ENCODE results near the gene CHIA. TPM values are rescaled to one million over a fixed set of nuclear protein-coding genes. Genes with fewer than 3 reads are reported as not detected.

The CHIA gene
- polyA plus RNA-seq, 1 experiment: not detected

- Histone ChIP-seq H3K9me3 (ENCODE audit: control insufficient read depth, insufficient read depth, low read length) (no peaks in the 10 kb centered on the region), H3K27me3 (ENCODE audit: control insufficient read depth, insufficient read depth, low read length) (peaks cover 2% of the 10 kb centered on the region), H3K27ac (ENCODE audit: low read depth, low read length) (no peak overlapping the region), H3K4me3 (ENCODE audit: low read depth, low read length) (no peak overlapping the region)
- POLR2A ChIA-PET: no interaction called here
- no peak for TF ChIP-seq CTCF (IDR thresholded peaks at IDR 0.05; ENCODE audit: low read depth, low read length)
- CTCF ChIA-PET: interaction anchor here (1.0 kb wide), 1 partner anchor 338 kb away, joined by 3 read pairs; no protein-coding TSS in a partner anchor
- no peak for DNase-seq (ENCODE audit: low read depth, low spot score)
These were observed 78.5 kb downstream of the CHIA start for GRCh38 chr1:111369177-111369576.

- CTCF ChIA-PET: interaction anchor here (1.0 kb wide), 1 partner anchor 339 kb away, joined by 3 read pairs; no protein-coding TSS in a partner anchor
- POLR2A ChIA-PET: no interaction called here
These were observed 79.0 kb downstream of the CHIA start for GRCh38 chr1:111369645-111370044.

More at GRCh38 chr1:111369645-111370044, 79.0 kb downstream of the CHIA start:
- Histone ChIP-seq H3K27ac (ENCODE audit: low read depth, low read length) (no peak overlapping the region), H3K9me3 (ENCODE audit: control insufficient read depth, insufficient read depth, low read length) (no peaks in the 10 kb centered on the region), H3K27me3 (ENCODE audit: control insufficient read depth, insufficient read depth, low read length) (peaks cover 2% of the 10 kb centered on the region), H3K4me3 (ENCODE audit: low read depth, low read length) (no peak overlapping the region)
- no peak for DNase-seq (ENCODE audit: low read depth, low spot score)
- no peak for TF ChIP-seq CTCF (IDR thresholded peaks at IDR 0.05; ENCODE audit: low read depth, low read length)

Small RNA genes within 50 kb of the gene (small RNA-seq; reads per million reads assigned to genes)
- not detected for gene AL356387.2 (ENCODE audit: insufficient read length, low read depth)

Other genes starting within 250 kb of the CHIA start
- 73.7 and 86.5 TPM in 2 replicates for gene DRAM2, start 150.8 kb upstream of the CHIA start, polyA plus RNA-seq (2011; rRNA removed)
- gene CEPT1, start 150.6 kb upstream of the CHIA start, polyA plus RNA-seq (2011; rRNA removed): 22.6 and 28.6 TPM in 2 replicates
- gene DENND2D, start 90.2 kb upstream of the CHIA start, polyA plus RNA-seq (2011; rRNA removed): 1.3 and 1.4 TPM in 2 replicates
- gene CHI3L2, start 63.1 kb upstream of the CHIA start, polyA plus RNA-seq (2011; rRNA removed): 0.86 and 1.0 TPM in 2 replicates
- gene OVGP1, start 136.9 kb downstream of the CHIA start, polyA plus RNA-seq (2011; rRNA removed): 0.94 and 0.99 TPM in 2 replicates
- 80.9 and 86.9 TPM in 2 replicates for gene WDR77, start 158.4 kb downstream of the CHIA start, polyA plus RNA-seq (2011; rRNA removed)
- gene ATP5PB, start 158.6 kb downstream of the CHIA start, polyA plus RNA-seq (2011; rRNA removed): 425 and 519 TPM in 2 replicates
- gene C1orf162, start 183.1 kb downstream of the CHIA start, polyA plus RNA-seq (2011; rRNA removed): 0.27 and 0.32 TPM in 2 replicates
- gene ADORA3, start 212.8 kb downstream of the CHIA start, polyA plus RNA-seq (2011; rRNA removed): not detected in 2 replicates
- 0.11 TPM in 1 of 2 replicates, not detected in the other for gene TMIGD3, start 212.8 kb downstream of the CHIA start, polyA plus RNA-seq (2011; rRNA removed)